Measurements from ENCODE around the gene NEU2. TPM values are rescaled to one million over a fixed set of nuclear protein-coding genes. Genes with fewer than 3 reads are reported as not detected.
A peak's percentile ranks its signal among the peaks of the same experiment; 100 is the strongest.
"Not testable (repeated sequence)": the region's sequence is repeated elsewhere in the genome, so short reads cannot be mapped to it uniquely, and the experiment has no call there.

Gene NEU2
- total RNA-seq, 3 donors from 2014 or later = not detected

DNA sequence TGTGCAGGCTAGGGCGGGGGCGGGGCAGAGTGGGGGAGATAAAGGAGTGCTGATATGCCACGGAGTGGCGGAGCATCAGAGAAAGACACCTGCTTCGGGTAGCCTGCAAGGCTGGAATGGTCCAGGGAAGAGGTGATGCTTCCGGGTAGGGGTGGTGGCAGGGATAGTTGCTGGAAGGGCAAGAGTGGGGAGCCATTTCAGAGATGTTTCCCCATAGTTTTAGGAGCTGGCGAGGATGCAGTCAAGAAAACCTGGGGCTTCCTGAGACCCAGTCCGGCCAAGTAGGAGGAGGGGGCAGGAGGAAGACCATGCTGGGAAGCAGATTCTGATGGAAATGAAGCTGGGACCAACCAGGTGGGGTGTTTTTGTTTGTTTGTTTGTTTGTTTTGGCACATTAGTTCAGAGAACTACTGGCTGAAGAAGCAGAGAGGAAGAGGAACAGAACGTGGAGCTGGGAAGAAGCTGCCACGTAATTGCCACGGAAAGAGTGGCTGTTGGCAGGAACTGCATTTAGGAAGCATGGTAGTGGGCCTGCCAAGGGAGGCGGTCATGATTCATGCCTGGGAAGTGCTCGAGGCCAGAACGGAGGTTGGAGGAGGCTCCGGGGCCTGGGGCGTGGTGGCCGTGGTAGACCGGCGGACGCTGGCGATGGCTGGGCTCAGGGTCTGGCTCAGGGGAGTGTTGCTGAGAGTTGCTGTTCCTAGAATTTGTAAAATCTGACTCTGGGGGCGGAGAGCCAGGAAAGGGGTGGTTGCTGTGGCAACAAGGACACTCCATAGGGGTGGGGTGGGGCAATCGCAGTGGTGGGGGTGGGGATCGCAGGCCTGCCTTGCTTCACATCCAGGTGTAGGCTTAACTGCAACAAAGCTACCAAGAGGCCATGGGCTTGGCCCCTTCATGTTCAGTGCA lies 19.0 kb downstream of the NEU2 start:
- ATAC-seq (peak; percentile 19), DNase-seq (no peak)
- intact Hi-C loops (cut with DNase I, micrococcal nuclease) = no loop called here
- Histone ChIP-seq H3K4me1 (ENCODE audit: low read depth) (no peaks in the 10 kb centered on the region), H3K4me3 (no peak overlapping the region), H3K9me3 (no peaks in the 10 kb centered on the region), H3K36me3 (ENCODE audit: low read depth) (no peaks in the 10 kb centered on the region)
- TF ChIP-seq, protein P1, sequence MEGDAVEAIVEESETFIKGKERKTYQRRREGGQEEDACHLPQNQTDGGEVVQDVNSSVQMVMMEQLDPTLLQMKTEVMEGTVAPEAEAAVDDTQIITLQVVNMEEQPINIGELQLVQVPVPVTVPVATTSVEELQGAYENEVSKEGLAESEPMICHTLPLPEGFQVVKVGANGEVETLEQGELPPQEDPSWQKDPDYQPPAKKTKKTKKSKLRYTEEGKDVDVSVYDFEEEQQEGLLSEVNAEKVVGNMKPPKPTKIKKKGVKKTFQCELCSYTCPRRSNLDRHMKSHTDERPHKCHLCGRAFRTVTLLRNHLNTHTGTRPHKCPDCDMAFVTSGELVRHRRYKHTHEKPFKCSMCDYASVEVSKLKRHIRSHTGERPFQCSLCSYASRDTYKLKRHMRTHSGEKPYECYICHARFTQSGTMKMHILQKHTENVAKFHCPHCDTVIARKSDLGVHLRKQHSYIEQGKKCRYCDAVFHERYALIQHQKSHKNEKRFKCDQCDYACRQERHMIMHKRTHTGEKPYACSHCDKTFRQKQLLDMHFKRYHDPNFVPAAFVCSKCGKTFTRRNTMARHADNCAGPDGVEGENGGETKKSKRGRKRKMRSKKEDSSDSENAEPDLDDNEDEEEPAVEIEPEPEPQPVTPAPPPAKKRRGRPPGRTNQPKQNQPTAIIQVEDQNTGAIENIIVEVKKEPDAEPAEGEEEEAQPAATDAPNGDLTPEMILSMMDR (IDR thresholded peaks at IDR 0.05) = no peak

GRCh38 chr2:233052517-233052916 lies 20.0 kb downstream of the NEU2 start:
- H3K4me3 ChIP-seq; intact Hi-C loops (cut with DNase I, micrococcal nuclease); H3K4me1 ChIP-seq (ENCODE audit: low read depth); ATAC-seq; H3K9me3 ChIP-seq; DNase-seq; H3K36me3 ChIP-seq (ENCODE audit: low read depth): not testable (repeated sequence)

GRCh38 chr2:233053928-233054784 lies 21.7 kb downstream of the NEU2 start:
- Histone ChIP-seq H3K4me1 (ENCODE audit: low read depth) (no peaks in the 10 kb centered on the region), H3K9me3 (no peaks in the 10 kb centered on the region), H3K4me3 (no peak overlapping the region), H3K36me3 (ENCODE audit: low read depth) (no peaks in the 10 kb centered on the region)
- ATAC-seq (peak; percentile 86), DNase-seq (peak in 2 of 3 donors; percentile 80 to 83)
- TF ChIP-seq, protein P1 (IDR thresholded peaks at IDR 0.05) = peak; percentile 89
- intact Hi-C loops (cut with DNase I, micrococcal nuclease) = no loop called here

DNA sequence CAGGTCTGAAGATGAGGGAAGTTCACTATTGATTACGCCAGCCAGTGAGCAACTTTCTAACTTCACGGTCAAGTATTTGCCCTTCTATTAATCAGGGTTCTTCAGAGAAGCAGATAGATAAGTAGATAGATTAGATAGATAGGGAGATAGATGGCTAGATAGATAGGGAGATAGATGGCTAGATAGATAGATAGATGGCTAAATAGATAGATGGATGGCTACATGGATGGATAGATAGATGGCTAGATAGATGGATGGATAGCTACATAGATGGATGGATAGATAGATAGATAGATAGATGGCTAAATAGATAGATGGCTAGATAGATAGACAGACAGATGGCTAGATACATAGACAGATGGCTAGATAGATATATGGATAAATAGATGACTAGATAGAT lies 22.9 kb downstream of the NEU2 start:
- ATAC-seq = no peak

GRCh38 chr2:233056961-233057605 lies 24.6 kb downstream of the NEU2 start:
- H3K36me3 ChIP-seq (ENCODE audit: low read depth) = no peaks in the 10 kb centered on the region
- TF ChIP-seq, protein P1 (IDR thresholded peaks at IDR 0.05) = no peak
- H3K9me3 ChIP-seq = no peaks in the 10 kb centered on the region
- intact Hi-C loops (cut with DNase I, micrococcal nuclease) = no loop called here
- ATAC-seq = no peak
- DNase-seq = no peak
- H3K4me1 ChIP-seq (ENCODE audit: low read depth) = peaks cover 6% of the 10 kb centered on the region
- no peak overlapping the region for H3K4me3 ChIP-seq

More for the DNA sequence above, 22.9 kb downstream of the NEU2 start:
- no peak overlapping the region for H3K4me3 ChIP-seq
- peaks cover 6% of the 10 kb centered on the region for H3K4me1 ChIP-seq (ENCODE audit: low read depth)
- TF ChIP-seq, protein P1 (IDR thresholded peaks at IDR 0.05) = no peak
- DNase-seq = no peak
- intact Hi-C loops (cut with DNase I, micrococcal nuclease) = no loop called here
- no peaks in the 10 kb centered on the region for H3K36me3 ChIP-seq (ENCODE audit: low read depth)
- no peaks in the 10 kb centered on the region for H3K9me3 ChIP-seq

All from mucosa of descending colon (tissue), 3 donors.